Esophagus muscularis mucosa (tissue), 4 donors: ENCODE results near the gene RPS27. TPM values are rescaled to one million over a fixed set of nuclear protein-coding genes. Genes with fewer than 3 reads are reported as not detected.
"Not testable (repeated sequence)": the region's sequence is repeated elsewhere in the genome, so short reads cannot be mapped to it uniquely, and the experiment has no call there.

Experiments used
- DNase-seq: peaks from one replicate; pipeline ENCODE4 v3.0.0-alpha.2; 2017; ENCODE audit errors: extremely low spot score
- H3K27ac ChIP-seq, 4 donors: fragments of 200-600 bp; sonication (generic); replicated peaks in 1 of 4; 1 replicate in 3 of 4; 2 replicates in 1 of 4; pipeline ENCODE4 v1.5.1; 2016 to 2019; ENCODE audit warnings: mild to moderate bottlenecking in 1 of 4
- H3K27me3 ChIP-seq, 4 donors: fragments of 200-600 bp; sonication (generic); one replicate each; pipeline versions ENCODE4 v1.5.1 to v1.6.0; 2016 to 2019
- H3K36me3 ChIP-seq, 4 donors: fragments of 200-600 bp; sonication (generic); one replicate each; pipeline ENCODE4 v1.5.1; 2016 to 2019
- H3K4me1 ChIP-seq, 4 donors: fragments of 200-600 bp; sonication (generic); one replicate each; pipeline ENCODE4 v1.5.1; 2016 to 2019
- H3K4me3 ChIP-seq, 4 donors: fragments of 200-600 bp; sonication (generic); 1 replicate in 2 of 4; 2 replicates in 2 of 4; pipeline ENCODE4 v1.5.1; 2016 to 2019; ENCODE audit warnings: mild to moderate bottlenecking in 4 of 4, moderate library complexity in 1 of 4
- H3K9me3 ChIP-seq, 4 donors: fragments of 200-600 bp; sonication (generic); 1 replicate in 3 of 4; 2 replicates in 1 of 4; pipeline ENCODE4 v1.5.1; 2016 to 2019
- CTCF ChIP-seq, 3 experiments: fragments of 200-600 bp in 2 of 3; fragments of 450-650 bp in 1 of 3; sonication (generic) in 2 of 3; IDR thresholded peaks; one replicate each; pipeline ENCODE4 v1.5.1; 2017 to 2019; ENCODE audit warnings: antibody characterized with exemption in 3 of 3, mild to moderate bottlenecking in 2 of 3, moderate library complexity in 1 of 3
- EP300 ChIP-seq: sonication (generic); formaldehyde crosslinking; IDR thresholded peaks from one replicate; pipeline ENCODE4 v1.6.1; 2017; ENCODE audit warnings: antibody characterized with exemption
- POLR2A ChIP-seq: fragments of 450-650 bp; IDR thresholded peaks from one replicate; pipeline ENCODE4 v1.6.1; 2017; ENCODE audit warnings: antibody characterized with exemption, moderate library complexity, mild to moderate bottlenecking, low read depth
- POLR2AphosphoS5 ChIP-seq, 2 donors: sonication (generic); formaldehyde crosslinking; IDR thresholded peaks; one replicate each; pipeline ENCODE4 v1.6.1; 2017; ENCODE audit warnings: antibody characterized with exemption in 2 of 2
- WGBS: methylation state at CpG from one replicate; pipeline ENCODE4 v1.1.5; 2018; 5-methylcytosine and 5-hydroxymethylcytosine counted together
- intact Hi-C: fragments of 100-400 bp; cut with DNase I; formaldehyde crosslinking; loops from one replicate; pipeline ENCODE4 v1.15.1; 2023
- total RNA-seq, 4 donors: library from RNA; depleted of rRNA; stranded (reverse); fragments of >200 nt; gene quantifications; one replicate each; pipeline versions ENCODE4 v1.1.0 to v1.2.1, GENCODE V29; 2016

RPS27 gene
- total RNA-seq, 4 donors from 2014 or later, result 1,242 to 3,317 (median 2,693) TPM

- TF ChIP-seq POLR2A, result no peak
- no peak for TF ChIP-seq EP300
- no peak for TF ChIP-seq POLR2AphosphoS5 (IDR thresholded peaks at IDR 0.05)
- no peak for TF ChIP-seq CTCF (IDR thresholded peaks at IDR 0.05)
- no peak overlapping the region for H3K4me3 ChIP-seq
- WGBS, result 60% methylated on average over 3 of the region's 3 CpGs
- H3K9me3 ChIP-seq, result no peaks in the 10 kb centered on the region
- intact Hi-C loops, result no loop called here
- peaks cover 24 to 47% (median 42%) of the 10 kb centered on the region in 4 donors for H3K36me3 ChIP-seq
- H3K27me3 ChIP-seq, result no peaks in the 10 kb centered on the region
- no peak overlapping the region for H3K27ac ChIP-seq
- DNase-seq, result no peak
- peaks cover 26 to 41% (median 39%) of the 10 kb centered on the region in 4 donors for H3K4me1 ChIP-seq
These were observed 4.6 kb downstream of the RPS27 start for GRCh38 chr1:153995202-153995601.

- intact Hi-C loops, result no loop called here
- TF ChIP-seq POLR2AphosphoS5 (IDR thresholded peaks at IDR 0.05) (no peak), EP300 (no peak), POLR2A (no peak), CTCF (IDR thresholded peaks at IDR 0.05) (no peak)
- H3K4me1 ChIP-seq, result peaks cover 25 to 40% (median 37%) of the 10 kb centered on the region in 4 donors
- peaks cover 24 to 47% (median 42%) of the 10 kb centered on the region in 4 donors for H3K36me3 ChIP-seq
- no peak overlapping the region for H3K27ac ChIP-seq
- H3K27me3 ChIP-seq, result no peaks in the 10 kb centered on the region
- 92% methylated on average over 11 of the region's 11 CpGs for WGBS
- no peak for DNase-seq
- H3K4me3 ChIP-seq, result no peak overlapping the region
- no peaks in the 10 kb centered on the region for H3K9me3 ChIP-seq
These were observed 5.1 kb downstream of the RPS27 start for GRCh38 chr1:153995640-153996039.

- WGBS, result 97% methylated on average over 10 of the region's 10 CpGs
- H3K9me3 ChIP-seq, H3K27me3 ChIP-seq, H3K4me3 ChIP-seq, H3K27ac ChIP-seq, intact Hi-C loops, DNase-seq: not testable (repeated sequence)
- H3K4me1 ChIP-seq, result peaks cover 18 to 32% (median 29%) of the 10 kb centered on the region in 4 donors
- peaks cover 23 to 44% (median 38%) of the 10 kb centered on the region in 4 donors for H3K36me3 ChIP-seq
These were observed 6.3 kb downstream of the RPS27 start for GRCh38 chr1:153996882-153997281.

GRCh38 chr1:154000420-154000819 lies 9.9 kb downstream of the RPS27 start:
- no peaks in the 10 kb centered on the region for H3K9me3 ChIP-seq
- intact Hi-C loops, result no loop called here
- TF ChIP-seq POLR2AphosphoS5 (IDR thresholded peaks at IDR 0.05) (no peak), CTCF (IDR thresholded peaks at IDR 0.05) (no peak), POLR2A (no peak), EP300 (no peak)
- peaks cover 0 to 1% (median under 1%) of the 10 kb centered on the region in 4 donors for H3K4me1 ChIP-seq
- no peak overlapping the region for H3K4me3 ChIP-seq
- WGBS, result 79% methylated on average over 4 of the region's 4 CpGs
- DNase-seq, result no peak
- no peak overlapping the region for H3K27ac ChIP-seq
- H3K27me3 ChIP-seq, result no peaks in the 10 kb centered on the region
- H3K36me3 ChIP-seq, result peaks cover 0 to 8% (median 3%) of the 10 kb centered on the region in 4 donors

GRCh38 chr1:154006136-154006535 lies 15.6 kb downstream of the RPS27 start:
- H3K9me3 ChIP-seq, result no peaks in the 10 kb centered on the region
- intact Hi-C loops, result no loop called here
- H3K4me1 ChIP-seq, result no peaks in the 10 kb centered on the region
- DNase-seq, result no peak
- no peak overlapping the region for H3K4me3 ChIP-seq
- no peaks in the 10 kb centered on the region for H3K36me3 ChIP-seq
- no peak overlapping the region for H3K27ac ChIP-seq
- H3K27me3 ChIP-seq, result no peaks in the 10 kb centered on the region
- 88% methylated on average over 3 of the region's 3 CpGs for WGBS
- TF ChIP-seq POLR2A (no peak), CTCF (IDR thresholded peaks at IDR 0.05) (no peak), POLR2AphosphoS5 (IDR thresholded peaks at IDR 0.05) (no peak), EP300 (no peak)
